ENCODE measurements around the gene CWF19L2. TPM values are rescaled to one million over a fixed set of nuclear protein-coding genes. Genes with fewer than 3 reads are reported as not detected.

Gene CWF19L2
- total RNA-seq, 1 experiment from 2014 or later: 7.0 TPM

DNA sequence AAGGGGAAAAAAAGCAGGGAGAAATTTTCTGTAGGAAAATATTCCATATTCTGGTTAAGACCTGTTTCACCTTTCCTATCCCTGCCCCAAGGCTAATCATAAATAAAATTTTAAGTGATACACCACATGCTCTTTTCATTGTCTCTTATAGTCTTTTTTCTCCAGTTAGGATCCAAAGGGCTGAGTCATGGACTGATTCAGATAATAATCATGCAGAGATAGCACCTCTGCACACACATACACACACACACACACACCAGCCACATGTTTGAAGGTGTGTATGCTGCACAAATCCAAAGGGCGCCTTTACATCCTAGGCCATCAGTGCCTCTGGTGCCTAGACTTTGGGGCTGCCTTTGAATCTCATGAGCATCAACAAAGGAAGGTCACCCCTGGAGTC lies 35.5 kb upstream of the CWF19L2 start:
- H3K4me2 ChIP-seq (ENCODE audit: low read length): no peak overlapping the region
- RAD21 ChIA-PET (ENCODE audit: low non-redundant PET in 1 of 2, low total read pairs in 2 of 2, uncharacterized antibody in 2 of 2, unreplicated experiment in 2 of 2): no interaction called here
- no TSS peak for BruUV-seq (replicated peaks)

More for the DNA sequence above, 35.5 kb upstream of the CWF19L2 start:
- POLR2A ChIA-PET: no interaction called here
- no peaks in the 10 kb centered on the region for H3K27me3 ChIP-seq (ENCODE audit: insufficient read depth, low read length)
- H2AFZ ChIP-seq (ENCODE audit: low read depth, low read length, poor library complexity, severe bottlenecking): no peak overlapping the region
- no peak for DNase-seq (ENCODE audit: low read depth, low spot score)
- no peaks in the 10 kb centered on the region for H3K9me3 ChIP-seq (ENCODE audit: control insufficient read depth in 1 of 2, insufficient read depth in 1 of 2, low read depth in 1 of 2, low read length in 2 of 2)
- CTCF ChIA-PET: no interaction called here
- intact Hi-C loops (cut with micrococcal nuclease): no loop called here
- TF ChIP-seq, protein P1, sequence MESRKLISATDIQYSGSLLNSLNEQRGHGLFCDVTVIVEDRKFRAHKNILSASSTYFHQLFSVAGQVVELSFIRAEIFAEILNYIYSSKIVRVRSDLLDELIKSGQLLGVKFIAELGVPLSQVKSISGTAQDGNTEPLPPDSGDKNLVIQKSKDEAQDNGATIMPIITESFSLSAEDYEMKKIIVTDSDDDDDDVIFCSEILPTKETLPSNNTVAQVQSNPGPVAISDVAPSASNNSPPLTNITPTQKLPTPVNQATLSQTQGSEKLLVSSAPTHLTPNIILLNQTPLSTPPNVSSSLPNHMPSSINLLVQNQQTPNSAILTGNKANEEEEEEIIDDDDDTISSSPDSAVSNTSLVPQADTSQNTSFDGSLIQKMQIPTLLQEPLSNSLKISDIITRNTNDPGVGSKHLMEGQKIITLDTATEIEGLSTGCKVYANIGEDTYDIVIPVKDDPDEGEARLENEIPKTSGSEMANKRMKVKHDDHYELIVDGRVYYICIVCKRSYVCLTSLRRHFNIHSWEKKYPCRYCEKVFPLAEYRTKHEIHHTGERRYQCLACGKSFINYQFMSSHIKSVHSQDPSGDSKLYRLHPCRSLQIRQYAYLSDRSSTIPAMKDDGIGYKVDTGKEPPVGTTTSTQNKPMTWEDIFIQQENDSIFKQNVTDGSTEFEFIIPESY (IDR thresholded peaks at IDR 0.05; ENCODE audit: extremely low read depth, insufficient replicate concordance, low read length): no peak
- TF ChIP-seq EZH2 (IDR thresholded peaks at IDR 0.05) (no peak), CBX3 (IDR thresholded peaks at IDR 0.05; ENCODE audit: low read depth) (no peak), CEBPB (IDR thresholded peaks at IDR 0.05; ENCODE audit: low read depth) (no peak), SIN3A (IDR thresholded peaks at IDR 0.05; ENCODE audit: low read depth) (no peak), FOSL1 (IDR thresholded peaks at IDR 0.05; ENCODE audit: low read depth) (peak; percentile 69; the same call in 1 of the 2 replicates), SP1 (IDR thresholded peaks at IDR 0.05; ENCODE audit: low read depth) (no peak), ELF1 (IDR thresholded peaks at IDR 0.05; ENCODE audit: borderline replicate concordance, low read depth) (no peak), EGR1 (IDR thresholded peaks at IDR 0.05; ENCODE audit: low read depth) (no peak), ZNF274 (IDR thresholded peaks at IDR 0.05; ENCODE audit: low read depth, low read length) (no peak), RAD21 (IDR thresholded peaks at IDR 0.05; ENCODE audit: low read depth) (no peak), POLR2AphosphoS5 (IDR thresholded peaks at IDR 0.05; ENCODE audit: low read depth, low read length) (no peak), TCF7L2 (IDR thresholded peaks at IDR 0.05; ENCODE audit: borderline replicate concordance, extremely low read depth, insufficient read depth, insufficient read length) (no peak), EZH2phosphoT487 (IDR thresholded peaks at IDR 0.05; ENCODE audit: borderline replicate concordance) (no peak), YY1 (IDR thresholded peaks at IDR 0.05; ENCODE audit: extremely low read depth, insufficient replicate concordance, low read depth, low read length) (no peak), POLR2A (IDR thresholded peaks at IDR 0.05; ENCODE audit: borderline replicate concordance, extremely low read depth, insufficient read depth, insufficient read length) (no peak), SRF (IDR thresholded peaks at IDR 0.05; ENCODE audit: low read depth) (no peak), ZFX (IDR thresholded peaks at IDR 0.05) (no peak), JUND (IDR thresholded peaks at IDR 0.05) (peak; percentile 30)
- TF ChIP-seq, protein P2, sequence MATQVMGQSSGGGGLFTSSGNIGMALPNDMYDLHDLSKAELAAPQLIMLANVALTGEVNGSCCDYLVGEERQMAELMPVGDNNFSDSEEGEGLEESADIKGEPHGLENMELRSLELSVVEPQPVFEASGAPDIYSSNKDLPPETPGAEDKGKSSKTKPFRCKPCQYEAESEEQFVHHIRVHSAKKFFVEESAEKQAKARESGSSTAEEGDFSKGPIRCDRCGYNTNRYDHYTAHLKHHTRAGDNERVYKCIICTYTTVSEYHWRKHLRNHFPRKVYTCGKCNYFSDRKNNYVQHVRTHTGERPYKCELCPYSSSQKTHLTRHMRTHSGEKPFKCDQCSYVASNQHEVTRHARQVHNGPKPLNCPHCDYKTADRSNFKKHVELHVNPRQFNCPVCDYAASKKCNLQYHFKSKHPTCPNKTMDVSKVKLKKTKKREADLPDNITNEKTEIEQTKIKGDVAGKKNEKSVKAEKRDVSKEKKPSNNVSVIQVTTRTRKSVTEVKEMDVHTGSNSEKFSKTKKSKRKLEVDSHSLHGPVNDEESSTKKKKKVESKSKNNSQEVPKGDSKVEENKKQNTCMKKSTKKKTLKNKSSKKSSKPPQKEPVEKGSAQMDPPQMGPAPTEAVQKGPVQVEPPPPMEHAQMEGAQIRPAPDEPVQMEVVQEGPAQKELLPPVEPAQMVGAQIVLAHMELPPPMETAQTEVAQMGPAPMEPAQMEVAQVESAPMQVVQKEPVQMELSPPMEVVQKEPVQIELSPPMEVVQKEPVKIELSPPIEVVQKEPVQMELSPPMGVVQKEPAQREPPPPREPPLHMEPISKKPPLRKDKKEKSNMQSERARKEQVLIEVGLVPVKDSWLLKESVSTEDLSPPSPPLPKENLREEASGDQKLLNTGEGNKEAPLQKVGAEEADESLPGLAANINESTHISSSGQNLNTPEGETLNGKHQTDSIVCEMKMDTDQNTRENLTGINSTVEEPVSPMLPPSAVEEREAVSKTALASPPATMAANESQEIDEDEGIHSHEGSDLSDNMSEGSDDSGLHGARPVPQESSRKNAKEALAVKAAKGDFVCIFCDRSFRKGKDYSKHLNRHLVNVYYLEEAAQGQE (IDR thresholded peaks at IDR 0.05; ENCODE audit: low read depth): no peak
- TF ChIP-seq, protein P3, sequence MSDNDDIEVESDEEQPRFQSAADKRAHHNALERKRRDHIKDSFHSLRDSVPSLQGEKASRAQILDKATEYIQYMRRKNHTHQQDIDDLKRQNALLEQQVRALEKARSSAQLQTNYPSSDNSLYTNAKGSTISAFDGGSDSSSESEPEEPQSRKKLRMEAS (IDR thresholded peaks at IDR 0.05): peak; percentile 51
- TF ChIP-seq, protein P4, sequence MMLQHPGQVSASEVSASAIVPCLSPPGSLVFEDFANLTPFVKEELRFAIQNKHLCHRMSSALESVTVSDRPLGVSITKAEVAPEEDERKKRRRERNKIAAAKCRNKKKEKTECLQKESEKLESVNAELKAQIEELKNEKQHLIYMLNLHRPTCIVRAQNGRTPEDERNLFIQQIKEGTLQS (IDR thresholded peaks at IDR 0.05): no peak
- TF ChIP-seq, protein P5, sequence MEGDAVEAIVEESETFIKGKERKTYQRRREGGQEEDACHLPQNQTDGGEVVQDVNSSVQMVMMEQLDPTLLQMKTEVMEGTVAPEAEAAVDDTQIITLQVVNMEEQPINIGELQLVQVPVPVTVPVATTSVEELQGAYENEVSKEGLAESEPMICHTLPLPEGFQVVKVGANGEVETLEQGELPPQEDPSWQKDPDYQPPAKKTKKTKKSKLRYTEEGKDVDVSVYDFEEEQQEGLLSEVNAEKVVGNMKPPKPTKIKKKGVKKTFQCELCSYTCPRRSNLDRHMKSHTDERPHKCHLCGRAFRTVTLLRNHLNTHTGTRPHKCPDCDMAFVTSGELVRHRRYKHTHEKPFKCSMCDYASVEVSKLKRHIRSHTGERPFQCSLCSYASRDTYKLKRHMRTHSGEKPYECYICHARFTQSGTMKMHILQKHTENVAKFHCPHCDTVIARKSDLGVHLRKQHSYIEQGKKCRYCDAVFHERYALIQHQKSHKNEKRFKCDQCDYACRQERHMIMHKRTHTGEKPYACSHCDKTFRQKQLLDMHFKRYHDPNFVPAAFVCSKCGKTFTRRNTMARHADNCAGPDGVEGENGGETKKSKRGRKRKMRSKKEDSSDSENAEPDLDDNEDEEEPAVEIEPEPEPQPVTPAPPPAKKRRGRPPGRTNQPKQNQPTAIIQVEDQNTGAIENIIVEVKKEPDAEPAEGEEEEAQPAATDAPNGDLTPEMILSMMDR (IDR thresholded peaks at IDR 0.05 in 2 of 3, conservative IDR thresholded peaks at IDR 0.05 in 1 of 3; ENCODE audit: borderline replicate concordance in 1 of 3, insufficient read depth in 1 of 3, low read depth in 2 of 3, low read length in 2 of 3): no peak
- H3K4me1 ChIP-seq (ENCODE audit: control insufficient read depth in 1 of 2, insufficient read depth in 2 of 2, low read length in 2 of 2): peaks cover 0 to 7% of the 10 kb centered on the region in 2 experiments; a peak in 2 of 4 replicates
- H4K20me1 ChIP-seq (ENCODE audit: insufficient read depth): no peaks in the 10 kb centered on the region
- H3K9me2 ChIP-seq (ENCODE audit: insufficient read depth): no peaks in the 10 kb centered on the region
- no peak overlapping the region for H3K9ac ChIP-seq (ENCODE audit: low read length)
- H3K36me3 ChIP-seq (ENCODE audit: control insufficient read depth in 1 of 2, insufficient read depth in 2 of 2, low read length in 2 of 2): no peaks in the 10 kb centered on the region
- no peaks in the 10 kb centered on the region for H3K79me2 ChIP-seq (ENCODE audit: insufficient read depth, low read length)
- no peak overlapping the region for H3K4me3 ChIP-seq (replicated peaks in 1 of 2; ENCODE audit: low read depth in 1 of 2, low read length in 2 of 2)
- peak; percentile 55; the same call in 1 of the 2 replicates for ATAC-seq
- no peak overlapping the region for H3K27ac ChIP-seq (ENCODE audit: low read depth, low read length)

Measured in HCT116 (cell line).